Endometrium (tissue), 2 donors: ENCODE results near the gene MLYCD.

Source experiments
- FAIRE-seq: peaks from 2 replicates; lab custom pipeline; 2012; peaks lifted over from hg19 to GRCh38; lab: Jason Lieb, UNC
- donor health status: control.
- donor health status: control.

MLYCD gene

DNA sequence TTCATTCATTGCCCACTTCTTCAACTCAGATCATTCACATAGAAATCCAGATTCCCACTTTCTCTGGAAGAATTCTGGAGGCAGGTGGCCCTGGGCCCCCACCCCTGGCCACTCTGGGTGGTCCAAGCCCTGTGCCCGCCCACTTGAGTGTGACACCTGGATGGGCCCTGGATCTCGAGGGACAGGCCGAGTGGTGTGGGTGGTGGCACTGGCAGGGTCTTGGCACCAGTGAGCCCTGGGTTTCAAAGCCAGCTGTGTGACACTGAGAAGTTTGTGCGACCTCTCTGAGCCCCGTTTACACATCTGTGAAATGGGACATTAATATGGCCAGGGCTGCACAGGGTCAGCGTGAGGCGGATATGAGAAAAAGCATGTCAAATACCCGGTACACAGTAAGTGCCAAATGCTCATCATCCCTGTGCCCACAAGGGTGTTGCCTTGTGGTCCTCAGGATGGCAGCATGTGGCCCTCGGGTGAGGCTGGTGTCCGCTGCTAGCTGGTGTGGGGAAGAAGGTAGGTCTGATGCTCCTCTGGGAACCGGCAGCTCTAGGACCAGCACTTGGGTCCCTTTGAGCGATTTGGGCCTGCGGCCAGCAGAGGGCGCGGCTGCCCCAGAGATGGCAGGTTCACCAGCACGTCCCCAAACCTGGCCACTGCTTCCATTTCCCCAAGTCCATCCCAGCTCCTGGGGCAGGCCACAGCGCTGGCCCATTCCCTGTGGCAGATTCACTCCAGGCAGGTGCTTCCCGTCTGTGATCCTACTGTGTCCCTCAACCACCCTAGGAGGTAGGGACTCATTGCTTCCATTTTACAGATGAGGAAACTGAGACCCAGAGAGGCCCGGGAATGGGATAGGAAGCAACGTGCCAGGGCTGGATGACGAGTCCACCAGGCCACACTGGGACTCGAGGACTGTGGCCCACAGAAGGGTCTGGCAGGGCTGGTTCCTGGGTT lies 57.7 kb downstream of the MLYCD start:
- no peak for FAIRE-seq

DNA sequence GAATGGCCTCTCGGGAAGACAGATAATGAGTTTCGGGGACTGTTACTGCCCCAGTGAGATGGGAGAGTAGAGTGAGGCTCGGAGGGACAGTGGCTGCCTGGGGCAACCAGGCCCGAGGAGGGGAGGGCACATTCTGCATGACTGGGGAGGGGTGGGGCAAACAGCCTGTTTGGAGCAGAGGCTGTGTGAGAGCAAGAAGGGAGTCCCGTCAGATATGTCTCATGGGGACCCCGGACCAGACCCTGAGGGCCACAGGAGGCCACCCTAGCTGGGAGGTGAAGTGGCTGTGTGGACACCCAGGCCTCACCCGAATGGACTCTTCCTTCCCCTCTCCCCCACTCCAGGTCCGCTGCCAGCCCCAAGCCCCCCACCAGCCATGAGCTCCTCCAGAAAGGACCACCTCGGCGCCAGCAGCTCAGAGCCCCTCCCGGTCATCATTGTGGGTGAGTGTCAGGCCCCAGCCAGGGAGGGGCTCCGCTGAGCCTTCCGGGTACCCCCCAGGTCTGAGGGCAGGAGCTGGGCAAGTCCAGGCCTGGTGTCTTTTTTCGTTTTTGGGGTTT lies 58.5 kb downstream of the MLYCD start:
- no peak for FAIRE-seq

DNA sequence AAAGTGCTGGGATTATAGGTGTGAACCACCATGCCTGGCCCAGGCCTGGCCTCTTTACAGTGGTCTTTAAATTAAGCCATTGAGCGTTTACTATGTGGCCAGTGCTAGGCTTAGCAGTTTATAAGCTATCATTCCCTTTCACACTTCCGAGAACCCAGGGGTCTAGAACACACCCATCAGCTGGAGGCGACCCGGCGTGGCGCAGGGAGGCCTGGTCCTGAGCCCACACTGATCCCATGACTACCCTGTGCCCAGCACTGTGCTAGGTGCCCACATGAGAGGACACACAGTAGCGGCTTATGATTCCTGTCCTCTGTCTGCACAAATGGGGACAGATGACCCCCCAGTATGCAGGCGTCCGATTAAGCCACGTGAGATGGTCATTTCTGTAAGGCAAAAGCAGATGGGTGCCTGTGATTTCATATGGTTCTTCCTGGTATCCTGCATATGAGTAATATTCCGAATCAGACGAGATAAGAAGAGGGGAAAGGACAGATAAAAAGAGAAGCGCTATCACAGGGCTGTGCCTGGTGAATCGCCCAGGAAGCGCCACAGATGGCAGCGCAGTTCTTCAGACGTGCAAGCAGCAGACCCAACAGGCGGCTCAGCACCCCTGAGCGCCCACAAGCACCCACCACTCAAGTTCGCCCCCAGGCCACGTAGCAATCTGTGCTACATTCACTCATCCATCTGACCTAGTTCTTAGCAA lies 59.4 kb downstream of the MLYCD start:
- no peak for FAIRE-seq

DNA sequence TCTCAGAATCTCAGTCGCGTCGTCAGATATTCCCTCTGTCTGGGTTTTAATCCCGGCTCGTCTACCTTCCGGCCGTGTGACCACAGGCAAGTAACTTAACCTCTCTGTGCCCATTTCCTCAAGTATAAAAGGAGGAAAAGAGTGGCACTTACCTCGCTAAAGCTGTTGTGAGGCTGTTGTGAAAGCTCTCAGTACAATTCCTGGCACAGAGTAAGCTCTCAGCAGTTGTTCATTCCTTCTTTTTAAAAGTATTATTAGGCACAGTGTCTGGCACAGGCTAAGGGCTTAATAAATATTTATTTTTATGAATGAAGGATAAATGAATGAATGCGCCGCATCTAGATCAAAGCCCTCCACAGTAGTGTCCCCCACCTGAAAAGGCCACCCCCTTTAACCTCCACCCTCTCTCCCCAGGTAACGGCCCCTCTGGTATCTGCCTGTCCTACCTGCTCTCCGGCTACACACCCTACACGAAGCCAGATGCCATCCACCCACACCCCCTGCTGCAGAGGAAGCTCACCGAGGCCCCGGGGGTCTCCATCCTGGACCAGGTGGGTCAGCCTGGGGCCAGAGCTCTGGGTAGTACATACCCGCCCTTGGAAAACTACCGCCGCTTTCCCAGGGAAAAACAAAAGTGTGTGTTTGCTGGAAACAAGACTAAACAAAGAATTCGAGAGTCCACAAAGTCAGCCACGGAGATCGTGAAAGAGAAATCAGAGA lies 60.1 kb downstream of the MLYCD start:
- FAIRE-seq = no peak

- FAIRE-seq = no peak
Measured at GRCh38 chr16:83959656-83960434, 60.9 kb downstream of the MLYCD start.

- no peak for FAIRE-seq
Measured at GRCh38 chr16:83960521-83961249, 61.8 kb downstream of the MLYCD start.

GRCh38 chr16:83961591-83961990 lies 62.7 kb downstream of the MLYCD start:
- FAIRE-seq = no peak

GRCh38 chr16:83963277-83964119 lies 64.6 kb downstream of the MLYCD start:
- no peak for FAIRE-seq

DNA sequence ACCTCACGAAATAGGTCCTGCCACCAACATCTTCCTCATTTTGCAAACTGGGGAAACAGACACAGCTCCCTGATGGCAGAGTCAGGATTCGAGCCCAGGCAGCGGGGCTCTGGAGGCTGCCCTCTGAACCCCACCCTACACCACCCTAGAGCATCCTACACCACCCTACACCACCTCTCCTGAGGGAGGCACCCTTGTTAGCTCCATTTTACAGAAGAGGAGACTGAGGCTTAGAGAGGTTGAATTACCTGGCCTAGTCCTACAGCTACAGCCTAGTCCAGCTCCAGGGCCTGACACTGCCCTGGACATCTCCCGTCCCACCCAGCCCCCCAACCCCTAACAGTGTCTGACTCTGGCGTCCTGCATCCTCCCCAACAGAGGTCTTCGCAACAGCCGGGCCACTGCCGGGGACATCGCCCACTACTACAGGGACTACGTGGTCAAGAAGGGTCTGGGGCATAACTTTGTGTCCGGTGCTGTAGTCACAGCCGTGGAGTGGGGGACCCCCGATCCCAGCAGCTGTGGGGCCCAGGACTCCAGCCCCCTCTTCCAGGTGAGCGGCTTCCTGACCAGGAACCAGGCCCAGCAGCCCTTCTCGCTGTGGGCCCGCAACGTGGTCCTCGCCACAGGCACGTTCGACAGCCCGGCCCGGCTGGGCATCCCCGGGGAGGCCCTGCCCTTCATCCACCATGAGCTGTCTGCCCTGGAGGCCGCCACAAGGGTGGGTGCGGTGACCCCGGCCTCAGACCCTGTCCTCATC lies 65.9 kb downstream of the MLYCD start:
- no peak for FAIRE-seq

DNA sequence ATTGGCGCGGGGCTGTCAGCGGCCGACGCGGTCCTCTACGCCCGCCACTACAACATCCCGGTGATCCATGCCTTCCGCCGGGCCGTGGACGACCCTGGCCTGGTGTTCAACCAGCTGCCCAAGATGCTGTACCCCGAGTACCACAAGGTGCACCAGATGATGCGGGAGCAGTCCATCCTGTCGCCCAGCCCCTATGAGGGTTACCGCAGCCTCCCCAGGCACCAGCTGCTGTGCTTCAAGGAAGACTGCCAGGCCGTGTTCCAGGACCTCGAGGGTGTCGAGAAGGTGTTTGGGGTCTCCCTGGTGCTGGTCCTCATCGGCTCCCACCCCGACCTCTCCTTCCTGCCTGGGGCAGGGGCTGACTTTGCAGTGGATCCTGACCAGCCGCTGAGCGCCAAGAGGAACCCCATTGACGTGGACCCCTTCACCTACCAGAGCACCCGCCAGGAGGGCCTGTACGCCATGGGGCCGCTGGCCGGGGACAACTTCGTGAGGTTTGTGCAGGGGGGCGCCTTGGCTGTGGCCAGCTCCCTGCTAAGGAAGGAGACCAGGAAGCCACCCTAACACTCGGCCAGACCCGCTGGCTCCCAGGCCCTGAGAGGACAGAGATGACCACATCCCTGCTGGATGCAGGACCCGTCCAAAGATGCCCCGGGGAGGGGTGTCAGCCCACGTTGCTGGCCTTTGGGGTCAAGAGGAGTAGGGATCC lies 66.7 kb downstream of the MLYCD start:
- FAIRE-seq = no peak

DNA sequence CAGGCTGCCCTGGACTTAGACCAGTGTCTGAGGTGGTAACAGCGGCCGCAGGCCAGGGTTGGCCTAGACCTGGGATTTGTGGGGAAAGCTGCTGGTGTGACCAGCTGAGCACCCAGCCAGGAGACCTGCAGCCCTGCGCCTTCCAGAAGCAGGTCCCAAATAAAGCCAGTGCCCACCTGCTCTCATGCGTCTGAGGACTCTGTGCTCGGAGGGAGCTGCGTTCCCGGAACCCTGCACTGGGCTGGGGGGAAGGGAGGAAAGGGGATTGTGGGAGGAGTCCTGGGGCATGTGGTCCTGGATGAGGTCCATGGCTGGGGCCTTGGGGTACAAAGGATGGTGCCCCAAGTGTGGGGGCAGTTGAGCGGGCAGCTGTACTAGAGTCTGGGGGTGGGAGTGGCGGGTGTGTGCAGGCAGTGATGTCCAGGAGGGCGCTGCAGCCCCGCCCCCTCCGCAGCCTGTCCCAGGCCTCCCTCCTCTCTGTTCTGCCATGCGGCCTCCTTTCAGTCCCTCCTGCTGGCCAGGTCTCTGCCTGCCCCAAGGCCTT lies 67.3 kb downstream of the MLYCD start:
- FAIRE-seq = no peak

- FAIRE-seq = no peak
Measured at GRCh38 chr16:83967091-83967490, 68.2 kb downstream of the MLYCD start.

DNA sequence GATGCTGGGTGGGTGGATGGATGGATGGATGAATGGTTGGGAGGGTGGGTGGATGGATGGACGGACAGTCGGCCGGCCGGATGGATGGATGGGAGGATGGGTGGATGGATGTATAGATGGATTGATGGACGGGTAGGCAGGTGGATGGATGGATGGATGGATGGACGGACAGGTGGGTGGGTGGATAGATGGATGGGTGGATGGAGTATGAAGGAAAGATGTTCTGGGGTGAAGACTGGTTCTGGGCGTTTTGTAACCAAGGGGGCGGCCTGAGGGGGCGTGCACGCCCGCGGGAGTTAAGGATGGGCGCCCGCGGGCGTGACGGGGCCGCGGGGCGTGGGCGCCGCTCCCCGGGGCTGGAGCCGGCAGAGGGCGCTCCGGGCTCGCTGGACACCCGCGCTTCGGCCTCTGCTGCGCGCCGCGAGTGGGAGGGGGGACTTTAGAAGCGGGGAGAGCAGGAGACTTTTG lies 69.0 kb downstream of the MLYCD start, which contains the start of gene NECAB2:
Gene NECAB2 (plus strand): TSS at position 407 of the 468 bp plus-strand sequence. CDS start 405 bp downstream, outside the sequence.
- FAIRE-seq = no peak

- no peak for FAIRE-seq
Measured at GRCh38 chr16:83968306-83968851, 69.5 kb downstream of the MLYCD start.

DNA sequence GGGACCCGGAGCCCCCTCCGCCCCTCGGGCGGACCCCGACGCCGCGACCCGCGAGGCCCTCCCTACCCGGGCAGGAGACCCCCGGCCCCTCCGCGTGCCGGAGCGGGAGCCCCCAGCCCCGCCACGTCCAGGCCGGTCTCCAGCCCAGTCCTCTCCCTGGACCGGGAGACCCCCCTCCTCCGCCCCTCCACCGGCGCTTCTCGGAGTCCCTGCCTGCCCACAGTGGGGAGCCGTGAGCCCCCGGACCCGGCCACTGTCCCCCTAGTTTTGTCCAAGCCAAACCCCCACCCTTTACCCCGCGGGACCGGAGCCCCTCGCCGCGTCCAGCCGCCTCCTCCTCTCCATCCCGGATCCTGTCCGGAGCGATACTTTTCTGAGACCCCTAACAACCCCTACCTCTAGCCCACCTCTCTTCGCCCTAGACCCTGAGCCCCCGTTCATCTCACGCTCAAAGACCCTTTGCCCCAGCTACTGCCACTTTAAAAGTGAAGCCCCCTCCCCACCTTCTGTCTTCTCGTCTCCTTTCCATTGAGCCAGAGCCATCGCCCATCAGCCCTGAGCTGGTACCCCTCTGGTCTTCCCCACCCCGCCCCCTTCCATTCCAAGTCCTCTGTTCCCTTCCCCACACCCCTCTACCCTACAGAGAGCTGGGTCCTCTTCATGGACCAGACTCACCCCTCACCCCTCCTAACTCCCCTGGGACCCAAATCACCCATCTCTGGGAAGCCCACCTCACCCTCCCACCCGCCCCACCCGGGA lies 70.2 kb downstream of the MLYCD start:
- no peak for FAIRE-seq

DNA sequence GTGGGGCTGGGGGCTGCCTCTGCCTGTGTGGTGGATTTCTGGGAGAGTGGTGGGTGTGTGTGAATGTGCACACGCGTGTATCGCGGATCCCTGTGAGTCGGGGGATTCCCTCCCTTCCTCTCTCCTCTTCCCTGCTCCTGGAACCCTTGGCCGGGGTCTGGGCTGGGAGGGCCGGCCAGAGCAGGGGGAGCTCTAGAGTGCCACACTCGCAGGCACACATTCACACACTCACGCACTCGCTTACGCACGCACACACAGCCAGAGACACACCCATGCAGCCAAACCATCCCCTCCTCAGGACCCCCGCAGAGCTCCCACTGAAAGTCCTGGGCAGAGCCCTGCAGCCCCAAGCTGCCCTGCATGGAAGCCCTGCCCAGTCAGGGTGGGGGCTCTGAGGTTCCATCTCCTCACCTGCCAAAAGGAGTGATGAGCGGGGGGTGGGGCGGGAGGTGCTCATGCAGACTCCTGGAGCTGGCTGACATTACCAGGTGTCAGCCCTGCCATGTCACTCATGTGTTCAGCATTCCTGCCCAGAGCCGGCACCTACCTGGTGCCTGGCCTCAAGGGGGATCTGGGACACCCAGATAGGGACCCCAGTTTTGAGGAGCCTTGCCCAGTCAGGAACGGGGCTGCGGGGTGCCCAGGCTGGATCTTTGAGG lies 71.0 kb downstream of the MLYCD start:
- no peak for FAIRE-seq
